Neuronal stem cell (in vitro differentiated cells): ENCODE measurements around the gene SPOCD1.

Experiments used
- DNase-seq: peaks from one replicate; pipeline ENCODE4 v3.0.0-alpha.2; 2013; ENCODE audit warnings: low spot score
- H2AFZ ChIP-seq: one replicate; pipeline ENCODE4 v1.6.1; 2013; ENCODE audit warnings: mild to moderate bottlenecking, low read length, inconsistent platforms
- H2AK5ac ChIP-seq: 2 replicates; pipeline ENCODE4 v1.6.1; 2013; ENCODE audit warnings: low read depth, mild to moderate bottlenecking, inconsistent platforms, low read length, moderate library complexity, mixed read lengths
- H2BK120ac ChIP-seq: 2 replicates; pipeline ENCODE4 v1.6.1; 2013; ENCODE audit warnings: low read depth, mild to moderate bottlenecking, inconsistent platforms, low read length, moderate library complexity, mixed read lengths
- H2BK12ac ChIP-seq: one replicate; pipeline ENCODE4 v1.6.1; 2013; ENCODE audit warnings: low read length, inconsistent platforms
- H2BK15ac ChIP-seq: 2 replicates; pipeline ENCODE4 v1.6.1; 2013; ENCODE audit warnings: mild to moderate bottlenecking, low read length, inconsistent platforms, mixed read lengths
- H2BK5ac ChIP-seq: one replicate; pipeline ENCODE4 v1.6.1; 2013; ENCODE audit warnings: inconsistent platforms, mild to moderate bottlenecking, low read length, moderate library complexity
- H3K14ac ChIP-seq: one replicate; pipeline ENCODE4 v1.6.1; 2013; ENCODE audit warnings: low read length, inconsistent platforms
- H3K18ac ChIP-seq: 2 replicates; pipeline ENCODE4 v1.6.1; 2013; ENCODE audit warnings: low read length, inconsistent platforms
- H3K23ac ChIP-seq: 2 replicates; pipeline ENCODE4 v1.6.1; 2013; ENCODE audit warnings: low read depth, mild to moderate bottlenecking, mixed read lengths, low read length, inconsistent platforms; ENCODE audit not compliant: poor library complexity
- H3K27ac ChIP-seq: replicated peaks from 3 replicates; pipeline ENCODE4 v1.5.1; 2013; ENCODE audit warnings: low read length, inconsistent platforms
- H3K27me3 ChIP-seq, 3 experiments: 2 replicates each; pipeline ENCODE4 v1.6.1; 2013; ENCODE audit warnings: low read length in 3 of 3, mild to moderate bottlenecking in 2 of 3, inconsistent platforms in 1 of 3, low read depth in 1 of 3, mixed read lengths in 1 of 3, moderate library complexity in 1 of 3; ENCODE audit not compliant: control insufficient read depth in 3 of 3, insufficient read depth in 3 of 3
- H3K36me3 ChIP-seq, 2 donors: replicated peaks in 1 of 2; 2 replicates each; pipeline ENCODE4 v1.6.1; 2013; ENCODE audit warnings: low read length in 2 of 2; ENCODE audit not compliant: control insufficient read depth in 2 of 2, insufficient read depth in 2 of 2
- H3K4ac ChIP-seq: 2 replicates; pipeline ENCODE4 v1.6.1; 2013; ENCODE audit warnings: inconsistent platforms, mild to moderate bottlenecking, low read length, moderate library complexity
- H3K4me1 ChIP-seq, 2 donors: 1 replicate in 1 of 2; 2 replicates in 1 of 2; pipeline ENCODE4 v1.6.1; 2013; ENCODE audit warnings: low read length in 2 of 2, low read depth in 1 of 2; ENCODE audit not compliant: control insufficient read depth in 2 of 2, insufficient read depth in 1 of 2
- H3K4me2 ChIP-seq: one replicate; pipeline ENCODE4 v1.6.1; 2013; ENCODE audit warnings: mild to moderate bottlenecking, low read length, inconsistent platforms; ENCODE audit not compliant: insufficient read depth, poor library complexity, severe bottlenecking
- H3K4me3 ChIP-seq, 2 donors: 2 replicates each; pipeline ENCODE4 v1.5.1; 2013; ENCODE audit warnings: low read length in 2 of 2, mild to moderate bottlenecking in 2 of 2, inconsistent platforms in 1 of 2, moderate library complexity in 1 of 2
- H3K79me1 ChIP-seq: one replicate; pipeline ENCODE4 v1.6.1; 2013; ENCODE audit warnings: low read depth, mild to moderate bottlenecking, inconsistent platforms, low read length, moderate library complexity
- H3K9ac ChIP-seq: one replicate; pipeline ENCODE4 v1.6.1; 2013; ENCODE audit warnings: mild to moderate bottlenecking, low read depth, low read length, inconsistent platforms; ENCODE audit not compliant: poor library complexity
- H3K9me3 ChIP-seq, 2 donors: replicated peaks in 1 of 2; 2 replicates each; pipeline versions ENCODE3 to v1.6.1; 2013; ENCODE audit warnings: low read length in 2 of 2, mild to moderate bottlenecking in 2 of 2, inconsistent platforms in 1 of 2, low read depth in 1 of 2, mixed read lengths in 1 of 2, moderate library complexity in 1 of 2; ENCODE audit not compliant: control insufficient read depth in 2 of 2, insufficient read depth in 1 of 2
- H4K8ac ChIP-seq: one replicate; pipeline ENCODE4 v1.6.1; 2013; ENCODE audit warnings: low read depth, mild to moderate bottlenecking, inconsistent platforms, low read length, moderate library complexity
- H4K91ac ChIP-seq: one replicate; pipeline ENCODE4 v1.6.1; 2013; ENCODE audit warnings: low read length, low read depth, mild to moderate bottlenecking, inconsistent platforms; ENCODE audit not compliant: poor library complexity
- WGBS, 2 donors: extraction: QIAGEN DNeasy Blood & Tissue Kit; methylation state at CpG; one replicate each; pipeline ENCODE4 v1.1.7; 2013; ENCODE audit warnings: missing lambda C conversion rate in 2 of 2, mixed read lengths in 1 of 2; ENCODE audit not compliant: insufficient read length in 2 of 2, insufficient replicate concordance in 1 of 2; ENCODE audit errors: extremely low coverage in 2 of 2; 5-methylcytosine and 5-hydroxymethylcytosine counted together

Gene SPOCD1

GRCh38 chr1:31805318-31805717 lies 10.5 kb downstream of the SPOCD1 start:
- Histone ChIP-seq H3K18ac (no peak overlapping the region), H4K8ac (no peak overlapping the region), H2AK5ac (no peak overlapping the region)

GRCh38 chr1:31804098-31804497 lies 11.7 kb downstream of the SPOCD1 start:
- no peaks in the 10 kb centered on the region for H3K27me3 ChIP-seq
- H3K4ac ChIP-seq = no peak overlapping the region
- no peak overlapping the region for H4K8ac ChIP-seq
- no peak overlapping the region for H2AFZ ChIP-seq
- WGBS, 2 donors = no CpG with 5 or more reads among the region's 1 CpG
- H2BK120ac ChIP-seq = no peak overlapping the region
- no peak overlapping the region for H4K91ac ChIP-seq
- no peak overlapping the region for H3K9ac ChIP-seq
- no peak overlapping the region for H3K27ac ChIP-seq
- no peak overlapping the region for H2BK15ac ChIP-seq
- H3K23ac ChIP-seq = no peak overlapping the region
- H2BK12ac ChIP-seq = no peak overlapping the region
- no peak overlapping the region for H2BK5ac ChIP-seq
- H3K9me3 ChIP-seq = no peaks in the 10 kb centered on the region
- H3K4me2 ChIP-seq = no peak overlapping the region
- no peaks in the 10 kb centered on the region for H3K79me1 ChIP-seq
- H3K14ac ChIP-seq = no peak overlapping the region
- H3K36me3 ChIP-seq = no peaks in the 10 kb centered on the region
- H3K18ac ChIP-seq = no peak overlapping the region
- H3K4me3 ChIP-seq = no peak overlapping the region
- no peak overlapping the region for H2AK5ac ChIP-seq
- H3K4me1 ChIP-seq = peaks cover 10 to 11% of the 10 kb centered on the region in 2 donors
- no peak for DNase-seq

More at GRCh38 chr1:31805318-31805717, 10.5 kb downstream of the SPOCD1 start:
- Histone ChIP-seq H3K4me1 (peaks cover under 1 to 2% of the 10 kb centered on the region in 2 donors), H3K79me1 (no peaks in the 10 kb centered on the region), H2BK15ac (no peak overlapping the region), H3K4me3 (no peak overlapping the region), H3K27me3 (peaks cover 0 to 7% (median 0%) of the 10 kb centered on the region in 3 experiments), H3K36me3 (no peaks in the 10 kb centered on the region), H2BK12ac (no peak overlapping the region), H3K27ac (no peak overlapping the region), H2BK5ac (no peak overlapping the region), H4K91ac (no peak overlapping the region), H3K4ac (no peak overlapping the region), H3K9ac (no peak overlapping the region), H3K9me3 (no peaks in the 10 kb centered on the region), H3K14ac (no peak overlapping the region), H2AFZ (no peak overlapping the region), H2BK120ac (no peak overlapping the region), H3K4me2 (no peak overlapping the region), H3K23ac (no peak overlapping the region)
- no peak for DNase-seq
- no CpG with 5 or more reads among the region's 6 CpGs for WGBS, 2 donors

GRCh38 chr1:31803610-31804009 lies 12.2 kb downstream of the SPOCD1 start:
- no peak overlapping the region for H3K14ac ChIP-seq
- H3K4me2 ChIP-seq = no peak overlapping the region
- H2AK5ac ChIP-seq = no peak overlapping the region
- no peak overlapping the region for H2AFZ ChIP-seq
- no peaks in the 10 kb centered on the region for H3K79me1 ChIP-seq
- no peaks in the 10 kb centered on the region for H3K9me3 ChIP-seq
- H3K4ac ChIP-seq = no peak overlapping the region
- H3K9ac ChIP-seq = no peak overlapping the region
- no peak overlapping the region for H2BK15ac ChIP-seq
- no CpG with 5 or more reads among the region's 2 CpGs for WGBS, 2 donors
- no peaks in the 10 kb centered on the region for H3K36me3 ChIP-seq
- H3K4me3 ChIP-seq = no peak overlapping the region
- H4K91ac ChIP-seq = no peak overlapping the region
- H3K18ac ChIP-seq = no peak overlapping the region
- H4K8ac ChIP-seq = no peak overlapping the region
- no peak overlapping the region for H2BK12ac ChIP-seq
- DNase-seq = no peak
- H3K23ac ChIP-seq = no peak overlapping the region
- H3K4me1 ChIP-seq = peaks cover 15 to 16% of the 10 kb centered on the region in 2 donors
- no peak overlapping the region for H2BK5ac ChIP-seq
- no peak overlapping the region for H3K27ac ChIP-seq
- H2BK120ac ChIP-seq = no peak overlapping the region
- peaks cover 0 to 2% (median 0%) of the 10 kb centered on the region in 3 experiments for H3K27me3 ChIP-seq

- H3K4me3 ChIP-seq = no peak overlapping the region
- no peak overlapping the region for H3K27ac ChIP-seq
- H2BK15ac ChIP-seq = no peak overlapping the region
- no peak overlapping the region for H2AK5ac ChIP-seq
- H2AFZ ChIP-seq = peak overlapping the region; percentile 66
- H2BK120ac ChIP-seq = no peak overlapping the region
- no peak overlapping the region for H4K91ac ChIP-seq
- no peak overlapping the region for H3K23ac ChIP-seq
- H4K8ac ChIP-seq = no peak overlapping the region
- H3K36me3 ChIP-seq = no peaks in the 10 kb centered on the region
- H3K18ac ChIP-seq = no peak overlapping the region
- H3K4ac ChIP-seq = no peak overlapping the region
- DNase-seq = no peak
- H3K79me1 ChIP-seq = no peaks in the 10 kb centered on the region
- H3K14ac ChIP-seq = no peak overlapping the region
- WGBS, 2 donors = no CpG with 5 or more reads among the region's 13 CpGs
- H3K27me3 ChIP-seq = peaks cover 0 to 12% (median 0%) of the 10 kb centered on the region in 3 experiments
- H3K9me3 ChIP-seq = no peaks in the 10 kb centered on the region
- no peak overlapping the region for H3K4me2 ChIP-seq
- H3K9ac ChIP-seq = no peak overlapping the region
- peaks cover 22 to 26% of the 10 kb centered on the region in 2 donors for H3K4me1 ChIP-seq
- H2BK5ac ChIP-seq = no peak overlapping the region
- no peak overlapping the region for H2BK12ac ChIP-seq
Observed at GRCh38 chr1:31802190-31803150, 13.4 kb downstream of the SPOCD1 start.
